Measurements from ENCODE around the gene GPR108. TPM values are rescaled to one million over a fixed set of nuclear protein-coding genes. Genes with fewer than 3 reads are reported as not detected.

Gene GPR108
- total RNA-seq, 1 donor from 2014 or later = 22.2 TPM

DNA sequence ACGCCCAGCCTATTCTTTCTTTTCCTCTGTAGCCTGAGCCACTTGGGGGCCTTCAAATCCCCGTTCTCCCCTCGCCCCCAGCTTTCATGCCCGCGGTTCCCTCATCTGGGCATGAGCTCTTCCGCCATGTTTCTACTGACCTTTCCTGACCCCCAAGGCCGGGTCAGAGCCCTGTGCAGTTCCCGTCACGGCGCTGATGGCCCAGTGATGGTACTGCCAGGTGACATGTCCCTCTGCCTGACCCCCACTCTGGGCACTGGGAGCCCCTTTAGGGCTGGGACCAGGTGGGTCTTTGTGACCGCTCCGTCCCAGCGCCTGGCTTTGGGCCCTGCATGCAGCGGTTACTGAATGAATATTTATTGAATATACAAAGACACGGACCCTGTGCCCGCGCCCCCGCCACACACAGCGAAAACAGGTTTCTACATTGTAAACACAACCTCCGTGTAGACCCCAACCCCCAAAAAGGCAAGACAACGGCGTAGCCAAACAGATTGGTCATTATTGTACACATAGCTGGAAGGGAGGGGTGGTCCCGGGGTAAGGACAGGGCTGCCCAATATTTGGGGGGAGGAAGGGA, 7.7 kb downstream of the GPR108 start:
- no peak for DNase-seq
- no peak for ATAC-seq (ENCODE audit: poor library complexity)
- intact Hi-C loops (cut with DNase I) = no loop called here

DNA sequence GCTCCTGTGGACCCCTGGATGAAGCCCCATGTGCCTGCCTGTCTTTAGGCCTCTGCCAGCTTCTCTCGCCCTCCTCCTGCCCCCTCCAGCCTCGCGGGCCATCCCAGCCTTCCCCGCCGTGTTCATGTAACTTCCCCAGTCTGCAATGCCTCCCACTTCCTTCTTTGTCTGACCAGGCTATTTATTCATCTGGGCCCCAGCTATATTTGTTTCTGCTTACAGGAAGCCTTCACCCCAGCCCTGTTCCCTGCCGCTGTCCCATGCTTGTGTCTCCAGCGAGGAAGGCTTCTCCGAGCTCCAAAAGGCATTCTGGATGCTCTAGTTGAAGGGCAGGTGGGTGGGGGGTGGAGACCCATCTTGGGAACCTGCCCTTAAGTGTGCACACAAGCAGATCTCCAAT, 9.0 kb downstream of the GPR108 start:
- DNase-seq (peak; percentile 64), ATAC-seq (ENCODE audit: poor library complexity) (peak; percentile 37)
- intact Hi-C loops (cut with DNase I) = no loop called here

DNA sequence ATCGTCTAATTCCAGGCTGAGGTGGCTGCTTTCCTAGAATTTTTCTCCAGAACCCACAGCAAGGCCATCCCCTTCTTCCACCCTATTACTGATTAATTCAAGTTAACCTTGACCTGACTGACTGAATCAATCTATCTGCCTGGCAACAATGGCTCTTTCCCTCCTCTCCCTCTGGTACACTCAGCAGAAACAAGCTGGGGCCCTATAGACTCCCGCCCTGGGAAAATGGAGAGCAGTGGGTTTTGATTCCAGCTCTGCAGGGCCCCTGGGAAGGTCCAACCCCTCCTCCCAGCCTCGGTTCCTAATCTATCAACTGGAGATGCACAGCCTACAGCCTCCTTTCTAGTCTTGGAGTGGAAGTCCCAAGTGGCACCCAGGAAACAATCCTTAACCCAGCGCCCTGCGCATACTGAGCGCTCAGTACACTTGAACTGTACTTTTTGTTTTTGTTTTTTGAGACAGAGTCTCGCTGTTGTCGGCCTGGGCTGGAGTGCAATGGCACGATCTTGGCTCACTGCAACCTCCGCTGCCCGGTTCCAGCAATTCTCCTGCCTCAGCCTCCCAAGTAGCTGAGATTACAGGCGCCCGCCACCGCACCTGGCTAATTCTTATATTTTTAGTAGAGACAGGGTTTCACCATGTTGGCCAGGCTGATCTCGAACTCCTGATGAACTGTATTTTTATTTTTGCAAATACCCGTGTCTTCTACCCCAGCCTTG, 11.7 kb downstream of the GPR108 start:
- intact Hi-C loops (cut with DNase I) = no loop called here
- DNase-seq (no peak), ATAC-seq (ENCODE audit: poor library complexity) (no peak)

DNA sequence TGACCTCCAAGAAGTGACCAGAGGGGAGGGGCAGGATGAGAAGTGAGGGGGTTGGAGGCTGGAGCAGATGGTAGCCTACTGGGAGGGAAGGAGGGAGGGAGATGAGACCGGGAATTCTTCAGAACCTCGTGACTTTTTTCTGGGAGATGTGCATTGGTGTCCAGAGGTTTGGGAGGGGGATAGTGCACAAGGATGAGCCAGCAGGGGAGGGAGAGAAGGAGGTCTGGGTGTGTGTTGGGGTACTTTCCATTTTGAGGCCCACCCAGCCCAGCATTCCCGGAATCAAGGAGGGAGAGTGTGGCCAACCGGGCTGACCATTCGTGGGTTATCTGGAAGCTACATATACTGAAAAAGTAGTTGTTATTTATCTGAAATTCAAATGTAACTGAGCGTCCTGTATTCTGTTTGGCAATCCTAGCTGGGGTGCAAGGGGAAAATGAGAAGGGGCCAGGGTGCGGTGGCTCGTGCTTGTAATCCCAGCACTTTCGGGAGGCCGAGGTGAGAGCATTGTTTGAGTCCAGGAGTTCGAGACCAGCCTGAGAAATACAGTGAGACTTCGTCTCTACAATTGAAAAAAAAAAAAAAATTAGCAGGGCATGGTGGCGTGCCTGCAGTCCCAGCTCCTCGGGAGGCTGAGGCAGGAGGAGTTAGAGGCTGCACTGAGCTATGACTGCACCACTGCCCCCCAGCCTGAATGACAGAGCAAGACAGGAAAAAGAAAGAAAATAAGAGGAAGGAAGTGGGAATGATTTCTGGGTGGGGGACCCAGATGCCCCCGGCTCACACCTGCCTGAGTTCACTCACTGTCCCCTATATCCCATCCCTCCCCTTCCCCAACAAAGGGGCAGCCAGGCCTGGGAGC, 12.5 kb downstream of the GPR108 start:
- ATAC-seq (ENCODE audit: poor library complexity) (no peak), DNase-seq (peak; percentile 14)
- intact Hi-C loops (cut with DNase I) = no loop called here

DNA sequence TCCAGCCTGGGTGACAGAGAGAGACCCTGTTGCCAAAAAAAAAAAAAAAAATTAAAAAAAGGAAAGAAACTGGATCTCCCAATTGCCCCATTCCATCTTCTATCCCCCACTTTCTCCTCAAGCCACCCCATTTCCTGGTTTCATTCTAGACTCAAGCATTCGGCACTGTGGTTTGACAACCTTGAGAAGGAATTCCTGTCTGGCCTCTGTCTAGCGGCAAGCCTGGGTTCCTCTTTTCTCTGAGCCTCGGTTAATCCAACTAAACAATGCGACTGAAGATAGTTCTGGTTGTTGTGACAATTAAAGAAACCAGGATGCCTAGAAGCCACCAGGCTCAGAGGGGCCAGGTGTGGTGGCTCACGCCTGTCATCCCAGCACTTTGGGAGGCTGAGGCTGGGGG, 13.6 kb downstream of the GPR108 start:
- ATAC-seq (ENCODE audit: poor library complexity) (no peak), DNase-seq (peak; percentile 22)
- intact Hi-C loops (cut with DNase I) = no loop called here

DNA sequence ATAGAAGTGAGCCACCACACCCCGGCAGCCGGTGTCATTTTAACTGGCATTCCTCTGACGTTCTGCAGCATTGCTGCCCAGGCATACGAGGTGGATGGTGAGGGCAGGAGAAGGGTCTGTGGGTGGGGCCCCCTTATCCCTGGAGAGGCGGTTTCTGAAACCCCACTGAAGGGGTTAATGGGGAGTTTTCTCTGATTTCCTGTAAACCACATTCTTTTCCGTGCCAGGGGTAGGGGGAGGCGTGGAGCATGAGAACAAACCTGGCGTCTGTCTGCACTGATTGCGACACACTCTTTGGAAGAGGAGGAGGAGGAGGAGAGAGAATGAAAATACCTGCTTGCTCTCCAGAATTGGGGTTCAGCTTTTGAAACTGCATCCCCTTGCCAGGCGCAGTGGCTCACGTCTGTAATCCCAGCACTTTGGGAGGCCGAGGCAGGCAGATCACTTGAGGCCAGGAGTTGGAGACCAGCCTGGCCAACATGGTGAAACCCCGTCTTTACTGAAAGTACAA, 14.2 kb downstream of the GPR108 start:
- DNase-seq = peak; percentile 68
- ATAC-seq (ENCODE audit: poor library complexity) = peak; percentile 57
- intact Hi-C loops (cut with DNase I) = no loop called here

DNA sequence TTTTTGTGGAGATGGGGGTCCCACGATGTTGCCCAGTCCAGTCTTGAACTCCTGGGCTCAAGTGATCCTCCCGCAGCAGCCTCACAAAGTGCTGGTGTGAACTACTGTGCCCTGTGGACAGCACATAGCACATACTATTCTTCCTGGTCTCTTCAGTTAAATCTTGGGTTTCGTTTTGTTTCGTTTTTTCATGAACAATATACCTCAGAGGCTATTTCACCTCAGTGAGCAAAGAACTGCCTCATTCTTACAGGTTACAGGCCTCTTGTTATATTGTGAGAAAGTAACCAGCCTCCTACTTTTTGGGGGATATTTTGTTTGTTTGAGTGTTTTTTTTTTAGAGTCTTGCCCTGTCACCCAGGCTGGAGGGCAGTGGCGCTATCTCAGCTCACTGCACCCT, 15.6 kb downstream of the GPR108 start:
- no peak for ATAC-seq (ENCODE audit: poor library complexity)

DNA sequence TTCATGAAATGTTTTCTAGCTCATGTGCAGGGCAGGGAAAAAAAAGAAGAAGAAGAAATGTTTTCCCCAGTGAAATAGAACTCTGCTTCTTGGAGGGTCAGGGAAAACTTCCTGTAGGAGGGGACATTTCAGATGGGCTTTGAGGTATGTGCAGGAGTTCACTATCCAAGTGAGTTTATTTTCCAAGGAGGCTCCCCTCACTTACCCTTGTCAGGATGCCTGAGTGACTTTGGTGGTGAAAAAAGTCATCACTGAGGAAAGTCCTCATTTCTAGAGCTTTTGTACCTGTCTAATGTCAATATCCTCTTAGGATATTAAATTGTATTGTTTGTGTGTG, 16.3 kb downstream of the GPR108 start:
- ATAC-seq (ENCODE audit: poor library complexity) = no peak
- DNase-seq = no peak
- intact Hi-C loops (cut with DNase I) = no loop called here

More for the DNA sequence above, 15.6 kb downstream of the GPR108 start:
- no peak for DNase-seq
- intact Hi-C loops (cut with DNase I) = no loop called here

DNA sequence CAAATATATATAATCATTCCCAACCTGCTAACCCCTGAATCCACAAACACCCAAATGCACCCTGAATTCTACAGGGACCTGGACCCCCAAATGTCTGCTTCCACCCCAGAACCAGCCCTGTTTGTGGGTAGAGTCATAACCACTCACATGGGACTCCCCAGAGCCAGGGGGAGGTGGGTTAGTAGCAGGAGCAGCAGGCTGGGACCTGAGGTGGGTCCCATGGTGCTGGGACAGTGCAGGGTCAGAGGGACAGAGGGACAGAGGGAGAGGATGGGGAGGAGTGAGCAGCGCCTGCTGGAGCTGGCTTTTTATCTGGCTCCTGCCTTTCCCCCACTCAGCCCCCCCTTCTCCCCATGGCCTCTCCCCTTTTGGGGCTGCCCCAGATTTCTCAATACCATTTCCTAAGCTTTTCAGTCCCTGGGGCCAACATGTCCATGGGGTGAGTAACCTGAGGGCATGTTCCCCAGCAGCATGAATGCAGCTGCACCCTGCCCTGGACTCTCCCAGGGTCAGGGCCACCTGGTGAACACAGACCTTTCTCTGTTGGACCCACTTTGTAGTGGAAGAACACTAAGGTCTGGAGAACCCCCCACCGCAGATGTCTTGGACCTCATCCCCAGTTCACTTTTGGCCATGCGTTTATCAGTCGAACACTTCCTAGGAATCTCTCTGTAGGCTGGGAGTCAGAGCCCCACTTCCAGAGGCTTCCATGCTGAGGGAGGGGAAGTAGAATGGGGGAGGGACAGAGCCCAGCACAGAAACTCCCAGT, 16.8 kb downstream of the GPR108 start, which contains the start of gene C3:
Gene C3 (minus strand): TSS at position 282 of the 769 bp plus-strand sequence. CDS start 61 bp downstream, at position 221.
- ATAC-seq (ENCODE audit: poor library complexity) (peak; percentile 80), DNase-seq (peak; percentile 68)
- intact Hi-C loops (cut with DNase I) = no loop called here

DNA sequence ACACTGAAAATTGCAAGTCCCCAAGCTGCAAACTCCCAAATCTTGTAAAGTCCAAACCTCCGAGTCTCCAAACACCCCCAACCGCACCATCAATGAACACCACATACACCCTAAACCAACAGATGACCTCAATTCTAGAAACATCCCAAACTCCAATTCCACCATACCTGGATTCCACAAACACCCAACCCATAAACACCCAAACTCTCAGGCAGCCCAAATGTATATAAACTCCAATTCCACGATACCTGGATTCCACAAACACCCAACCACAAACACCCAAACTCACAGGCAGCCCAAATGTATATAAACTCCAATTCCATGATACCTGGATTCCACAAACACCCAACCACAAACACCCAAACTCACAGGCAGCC, 17.4 kb downstream of the GPR108 start:
- ATAC-seq (ENCODE audit: poor library complexity) (no peak), DNase-seq (no peak)
- intact Hi-C loops (cut with DNase I) = no loop called here

DNA sequence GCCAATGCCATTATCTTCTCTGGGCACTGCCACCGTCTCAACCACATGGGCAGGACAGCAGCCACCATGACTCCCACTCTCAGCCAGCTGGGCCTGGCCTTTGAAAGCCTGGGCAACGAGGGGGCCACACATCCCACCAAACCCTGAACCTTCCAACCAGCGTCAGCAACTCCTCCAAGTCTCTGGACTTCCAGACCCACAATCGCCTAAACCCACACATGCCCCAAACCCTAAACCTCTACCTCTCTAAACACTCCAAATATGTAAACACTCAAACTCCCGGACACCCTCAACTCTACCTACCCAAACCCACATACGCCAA, 17.9 kb downstream of the GPR108 start:
- no peak for ATAC-seq (ENCODE audit: poor library complexity)
- DNase-seq = no peak
- intact Hi-C loops (cut with DNase I) = no loop called here

DNA sequence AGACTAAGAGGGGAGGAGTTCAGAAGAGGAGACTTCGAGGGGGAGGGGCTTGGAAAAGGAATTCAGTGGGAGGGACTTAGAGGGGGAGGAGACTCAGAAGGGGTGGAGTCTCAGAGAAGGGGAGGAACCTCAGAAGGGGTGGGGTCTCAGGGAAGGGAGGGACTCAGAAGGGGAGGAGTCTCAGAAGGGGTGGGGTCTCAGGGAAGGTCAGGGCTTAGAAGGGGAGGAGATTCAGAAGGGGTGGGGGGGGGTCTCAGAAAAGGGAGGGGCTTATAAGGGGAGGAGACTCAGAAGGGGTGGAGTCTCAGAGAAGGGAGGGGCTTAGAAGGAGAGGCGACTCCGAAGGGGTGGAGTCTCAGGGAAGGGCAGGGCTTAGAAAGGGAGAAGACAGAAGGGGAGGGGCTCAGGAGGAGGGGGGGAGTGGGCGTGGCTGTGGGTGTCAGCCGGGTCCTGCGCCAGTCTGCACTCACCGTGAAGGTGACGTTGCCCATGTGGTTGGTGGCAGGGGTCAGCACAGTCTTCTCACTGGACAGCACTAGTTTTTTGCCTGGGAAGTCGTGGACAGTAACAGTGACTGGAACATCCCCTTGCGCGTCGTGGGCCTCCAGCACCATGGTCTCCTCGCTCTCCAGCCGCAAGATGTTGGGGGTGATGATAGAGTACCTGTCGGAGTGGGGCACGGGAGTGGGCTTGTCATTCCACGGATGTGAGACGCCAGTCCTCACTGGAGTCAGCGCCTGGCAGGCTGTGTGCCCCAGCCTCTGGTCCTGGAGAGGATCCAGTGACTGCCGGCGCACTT, 18.4 kb downstream of the GPR108 start:
- ATAC-seq (ENCODE audit: poor library complexity) = peak; percentile 17
- intact Hi-C loops (cut with DNase I) = no loop called here
- DNase-seq = peak; percentile 59

DNA sequence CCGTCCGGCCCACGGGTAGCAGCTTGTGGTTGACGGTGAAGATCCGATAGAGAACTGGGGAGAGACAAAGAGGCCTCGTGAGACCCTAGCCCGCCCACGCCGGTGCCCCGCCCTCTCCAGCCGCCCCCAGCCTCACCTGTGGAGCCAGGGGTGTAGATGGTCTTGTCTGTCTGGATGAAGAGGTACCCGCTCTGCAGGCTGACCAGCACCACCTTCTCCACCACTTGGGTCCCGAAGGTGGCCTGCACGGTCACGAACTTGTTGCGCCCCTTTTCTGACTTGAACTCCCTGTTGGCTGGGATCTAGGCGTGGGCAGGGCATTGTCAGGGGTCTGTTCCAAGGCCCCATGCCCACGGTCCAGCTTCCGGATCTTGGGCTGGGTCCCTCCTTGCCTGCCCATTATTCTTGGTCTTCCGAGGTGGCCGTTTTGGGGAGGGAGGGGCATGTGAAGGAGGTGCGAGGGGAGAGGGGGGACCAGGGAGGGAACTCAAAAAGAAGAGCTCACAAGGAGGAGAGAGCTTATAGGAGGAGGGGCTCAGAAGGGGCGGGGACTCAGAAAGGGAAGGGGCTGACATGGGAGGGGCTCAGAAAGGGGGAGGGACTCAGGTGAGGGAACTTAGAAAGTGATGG, 19.2 kb downstream of the GPR108 start:
- no peak for ATAC-seq (ENCODE audit: poor library complexity)
- no peak for DNase-seq
- intact Hi-C loops (cut with DNase I) = no loop called here

DNA sequence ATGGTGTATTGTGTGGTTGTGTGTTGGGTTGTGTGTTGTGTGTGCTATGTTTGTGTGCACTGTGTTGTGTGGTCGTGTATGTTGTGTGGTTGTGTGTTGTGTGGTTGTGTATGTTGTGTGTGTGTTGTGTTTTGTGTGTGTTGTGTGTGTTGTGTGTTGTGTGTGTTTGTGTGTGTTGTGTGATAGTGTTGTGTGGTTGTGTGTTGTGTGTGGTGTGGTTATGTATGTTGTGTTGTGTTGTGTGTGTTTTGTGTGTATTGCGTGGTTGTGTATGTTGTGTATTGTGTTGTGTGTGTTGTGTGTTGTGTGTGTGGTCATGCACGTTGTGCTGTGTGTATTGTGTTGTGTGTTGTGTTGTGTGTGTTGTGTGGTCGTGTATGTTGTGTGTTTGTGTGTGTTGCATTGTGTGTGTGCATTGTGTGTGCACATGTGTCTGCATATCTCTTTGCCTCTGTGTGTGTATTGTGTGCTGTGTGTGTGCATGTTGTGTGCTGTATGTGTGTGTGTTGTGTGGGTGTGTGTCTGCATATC, 19.9 kb downstream of the GPR108 start:
- intact Hi-C loops (cut with DNase I) = no loop called here
- no peak for ATAC-seq (ENCODE audit: poor library complexity)

DNA sequence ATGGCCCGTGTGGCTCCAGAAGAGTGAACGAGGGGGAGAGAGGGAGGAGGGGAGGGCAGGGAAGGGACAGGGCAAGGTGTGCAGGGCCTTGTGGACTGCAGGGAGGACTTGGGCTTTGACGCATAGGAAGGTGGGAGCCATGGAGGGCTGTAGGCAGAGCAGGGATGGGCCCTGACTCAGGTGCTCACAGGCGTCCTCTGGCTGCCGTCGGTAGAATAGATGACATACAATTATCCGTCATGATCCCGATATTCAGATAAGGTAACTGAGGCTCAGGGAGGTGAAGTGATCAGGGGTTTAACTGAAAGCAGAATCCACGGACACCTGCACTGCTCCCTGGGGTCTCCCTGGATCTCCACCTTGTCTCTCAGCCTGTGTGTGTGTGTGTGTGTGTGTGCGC, 20.3 kb downstream of the GPR108 start:
- no peak for ATAC-seq (ENCODE audit: poor library complexity)
- intact Hi-C loops (cut with DNase I) = no loop called here
- no peak for DNase-seq

More for the DNA sequence above, 19.9 kb downstream of the GPR108 start:
- DNase-seq = no peak

DNA sequence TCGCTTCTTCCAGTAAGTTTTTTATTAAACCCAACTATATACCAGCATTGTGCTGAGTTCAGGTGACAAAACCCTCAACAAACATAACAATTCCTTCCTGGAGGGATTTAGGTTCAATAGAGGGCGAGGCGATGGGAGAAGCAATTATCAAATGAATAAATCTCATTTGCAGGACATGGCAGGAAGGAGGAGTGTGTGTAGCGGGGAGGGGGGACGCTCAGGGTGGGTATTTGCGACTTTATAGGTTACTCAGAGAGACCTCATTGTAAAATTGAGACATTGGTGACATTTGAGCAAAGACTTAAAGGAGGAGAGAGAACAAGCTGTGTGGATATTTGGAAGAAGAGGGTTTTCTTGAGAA, 20.8 kb downstream of the GPR108 start:
- no peak for DNase-seq
- no peak for ATAC-seq (ENCODE audit: poor library complexity)
- intact Hi-C loops (cut with DNase I) = no loop called here

DNA sequence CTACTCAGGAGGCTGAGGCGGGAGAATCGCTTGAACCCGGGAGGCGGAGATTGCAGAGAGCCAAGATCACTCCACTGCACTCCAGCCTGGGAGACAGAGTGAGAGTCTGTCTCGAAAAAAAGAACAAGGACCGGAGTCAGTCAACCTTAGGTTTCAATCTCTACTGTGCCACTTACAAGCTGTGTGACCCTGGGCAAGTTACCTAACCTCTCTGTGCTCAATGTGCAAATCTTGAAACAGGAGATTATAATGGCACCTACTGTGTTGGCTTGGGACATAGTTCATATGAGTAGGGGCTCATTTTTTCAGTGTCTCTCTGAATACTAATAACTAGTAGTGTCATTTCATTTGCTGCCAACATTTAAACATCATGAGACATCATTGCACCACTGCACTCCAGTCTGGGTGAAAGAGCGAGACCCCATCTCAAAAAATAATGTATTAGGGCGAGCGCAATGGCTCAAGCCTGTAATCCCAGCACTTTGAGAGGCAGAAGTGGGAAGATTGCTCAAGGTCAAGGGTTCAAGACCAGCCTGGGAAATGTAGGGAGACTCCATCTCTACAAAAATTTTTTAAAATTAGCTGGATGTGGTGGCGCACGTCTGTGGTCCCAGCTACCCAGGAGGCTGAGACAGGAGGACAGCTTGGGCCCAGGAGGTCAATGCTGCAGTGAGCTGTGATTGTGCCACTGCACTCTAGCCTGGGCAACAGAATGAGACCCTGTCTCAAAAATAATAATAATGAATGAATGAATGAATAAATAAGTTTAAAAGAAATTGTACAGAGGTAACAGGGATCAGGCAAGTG, 22.4 kb downstream of the GPR108 start:
- ATAC-seq (ENCODE audit: poor library complexity) (no peak), DNase-seq (no peak)
- intact Hi-C loops (cut with DNase I) = no loop called here

All from Right ventricle myocardium superior (tissue), 1 donor.